HepG2 (cell line): ENCODE measurements around the gene CNTFR. TPM values are rescaled to one million over a fixed set of nuclear protein-coding genes. Genes with fewer than 3 reads are reported as not detected.

Source experiments
- ATAC-seq: fragments of 200-7000 bp; cut with Tn5 transposase; 3 replicates; pipeline ENCODE4 v1.9.1; 2020; ENCODE audit warnings: mild to moderate bottlenecking, moderate library complexity
- BruUV-seq: library from RNA; stranded (reverse); fragments of 400-500 nt; replicated peaks from 2 replicates; lab custom pipeline; 2021; lab: Mats Ljungman, UMichigan
- CTCF ChIA-PET: fragments of 300-600 bp; formaldehyde crosslinking; extraction: SDS; loops from one replicate; lab custom pipeline; 2021; ENCODE audit warnings: low total read pairs, inconsistent platforms, low intra/inter-chr PET ratio; lab: Yijun Ruan, JAX
- POLR2A ChIA-PET: fragments of 350-600 bp; sonication (Branson Sonifier 250); formaldehyde crosslinking; loops from one replicate; lab custom pipeline; 2020; ENCODE audit warnings: antibody characterized with exemption, inconsistent platforms; lab: Yijun Ruan, JAX
- DNase-seq: peaks from one replicate; pipeline ENCODE4 v3.0.0-alpha.2; 2015; ENCODE audit warnings: low spot score
- FAIRE-seq: peaks from 3 replicates; lab custom pipeline; 2011; peaks lifted over from hg19 to GRCh38; lab: Jason Lieb, UNC
- H2AFZ ChIP-seq: one replicate; pipeline ENCODE4 v1.6.1; 2011; ENCODE audit warnings: low read length, inconsistent platforms
- H3K27ac ChIP-seq: fragments of 300-600 bp; 3 replicates; pipeline ENCODE4 v1.8.0; 2011; ENCODE audit warnings: mixed run types, mild to moderate bottlenecking, mixed read lengths, low read length, inconsistent platforms; ENCODE audit not compliant: insufficient read depth; ENCODE audit errors: extremely low read length
- H3K27me3 ChIP-seq, 2 experiments: fragments of 200-600 bp in 1 of 2; 2 replicates in 1 of 2; 3 replicates in 1 of 2; pipeline versions ENCODE4 v1.6.0 to v1.8.0; 2011; ENCODE audit warnings: low read length in 2 of 2, mild to moderate bottlenecking in 2 of 2, moderate library complexity in 2 of 2, inconsistent platforms in 1 of 2; ENCODE audit not compliant: insufficient read depth in 2 of 2, control insufficient read depth in 1 of 2
- H3K36me3 ChIP-seq, 2 experiments: fragments of 200-600 bp in 1 of 2; replicated peaks in 1 of 2; 2 replicates in 1 of 2; 3 replicates in 1 of 2; pipeline versions ENCODE4 v1.5.1 to v1.8.0; 2011; ENCODE audit warnings: low read length in 2 of 2, inconsistent platforms in 1 of 2; ENCODE audit not compliant: insufficient read depth in 2 of 2, control insufficient read depth in 1 of 2
- H3K4me1 ChIP-seq: 2 replicates; pipeline ENCODE4 v1.5.1; 2012; ENCODE audit warnings: low read length, inconsistent platforms; ENCODE audit not compliant: insufficient read depth
- H3K4me2 ChIP-seq: 2 replicates; pipeline ENCODE4 v1.6.0; 2011; ENCODE audit warnings: low read depth, low read length, inconsistent platforms
- H3K4me3 ChIP-seq, 3 experiments: fragments of 200-600 bp in 1 of 3; sonication (generic), shearing (Covaris generic) in 1 of 3; replicated peaks in 1 of 3; 2 replicates each; pipeline ENCODE4 v1.5.1; 2011 to 2016; ENCODE audit warnings: low read length in 3 of 3, inconsistent platforms in 2 of 3, low read depth in 2 of 3, mild to moderate bottlenecking in 2 of 3, control low read depth in 1 of 3, mixed read lengths in 1 of 3; ENCODE audit not compliant: insufficient read depth in 1 of 3
- H3K79me2 ChIP-seq: one replicate; pipeline ENCODE4 v1.6.1; 2011; ENCODE audit warnings: low read length, inconsistent platforms; ENCODE audit not compliant: insufficient read depth
- H3K9ac ChIP-seq: 2 replicates; pipeline ENCODE4 v1.6.0; 2011; ENCODE audit warnings: mild to moderate bottlenecking, low read depth, low read length, inconsistent platforms; ENCODE audit not compliant: insufficient read depth
- H3K9me3 ChIP-seq: 2 replicates; pipeline ENCODE4 v1.5.1; 2012; ENCODE audit warnings: mild to moderate bottlenecking, low read length
- H4K20me1 ChIP-seq: 2 replicates; pipeline ENCODE4 v1.6.0; 2011; ENCODE audit warnings: inconsistent platforms, mild to moderate bottlenecking, low read length, moderate library complexity; ENCODE audit not compliant: insufficient read depth
- AHR ChIP-seq: IDR thresholded peaks from 2 replicates; pipeline ENCODE4 v1.6.1; 2018; ENCODE audit warnings: missing genetic modification reagents, missing compliant biosample characterization
- CAMTA2 ChIP-seq: sonication (generic); formaldehyde crosslinking; IDR thresholded peaks from 2 replicates; pipeline ENCODE4 v1.4.0; 2020; ENCODE audit warnings: mild to moderate bottlenecking, missing genetic modification reagents, borderline replicate concordance
- ETS1 ChIP-seq: sonication (generic); formaldehyde crosslinking; IDR thresholded peaks from 2 replicates; pipeline ENCODE4 v1.4.0; 2020; ENCODE audit warnings: missing genetic modification reagents
- FOXK2 ChIP-seq: fragments of 450-650 bp; IDR thresholded peaks from 2 replicates; pipeline ENCODE4 v1.6.1; 2016
- GABPB1 ChIP-seq: IDR thresholded peaks from 2 replicates; pipeline ENCODE4 v1.6.1; 2016; ENCODE audit warnings: mild to moderate bottlenecking, missing genetic modification reagents, moderate library complexity, missing compliant biosample characterization
- HES4 ChIP-seq: sonication (generic); formaldehyde crosslinking; IDR thresholded peaks from 2 replicates; pipeline ENCODE4 v1.9.0; 2021; ENCODE audit warnings: mild to moderate bottlenecking, missing genetic modification reagents, borderline replicate concordance
- MTERF4 ChIP-seq: sonication (generic); formaldehyde crosslinking; IDR thresholded peaks from 2 replicates; pipeline ENCODE4 v1.8.0; 2023; ENCODE audit warnings: mild to moderate bottlenecking, missing genetic modification reagents
- SPEN ChIP-seq: sonication (generic); formaldehyde crosslinking; IDR thresholded peaks from 2 replicates; pipeline ENCODE4 v1.5.1; 2020; ENCODE audit warnings: low read depth, mild to moderate bottlenecking, missing genetic modification reagents
- ZNF281 ChIP-seq: sonication (generic); formaldehyde crosslinking; IDR thresholded peaks from 2 replicates; pipeline ENCODE4 v1.4.0; 2020; ENCODE audit warnings: missing genetic modification reagents, borderline replicate concordance
- ZNF331 ChIP-seq: sonication (generic); formaldehyde crosslinking; IDR thresholded peaks from 2 replicates; pipeline ENCODE4 v1.4.0; 2020; ENCODE audit warnings: missing genetic modification reagents
- ZNF513 ChIP-seq: sonication (generic); formaldehyde crosslinking; conservative IDR thresholded peaks from 2 replicates; pipeline ENCODE4 v1.5.0; 2020; ENCODE audit warnings: missing genetic modification reagents
- ZNF704 ChIP-seq: sonication (generic); formaldehyde crosslinking; IDR thresholded peaks from 2 replicates; pipeline ENCODE4 v1.8.1; 2023; ENCODE audit warnings: mild to moderate bottlenecking, inconsistent platforms, moderate library complexity, missing genetic modification reagents, borderline replicate concordance
- ZNF883 ChIP-seq: sonication (generic); formaldehyde crosslinking; IDR thresholded peaks from 2 replicates; pipeline ENCODE4 v1.5.1; 2020; ENCODE audit warnings: mild to moderate bottlenecking, missing genetic modification reagents; ENCODE audit errors: not compliant biosample characterization
- ZSCAN21 ChIP-seq: sonication (generic); formaldehyde crosslinking; IDR thresholded peaks from 2 replicates; pipeline ENCODE4 v1.8.0; 2022; ENCODE audit warnings: mild to moderate bottlenecking, missing genetic modification reagents, moderate library complexity, borderline replicate concordance
- ZSCAN29 ChIP-seq: sonication (generic); formaldehyde crosslinking; conservative IDR thresholded peaks from 2 replicates; pipeline ENCODE4 v1.4.0; 2020; ENCODE audit warnings: mild to moderate bottlenecking, missing genetic modification reagents
- ZSCAN30 ChIP-seq: sonication (generic); formaldehyde crosslinking; IDR thresholded peaks from 2 replicates; pipeline ENCODE4 v1.5.0; 2020; ENCODE audit warnings: mild to moderate bottlenecking, missing genetic modification reagents
- WGBS: methylation state at CpG from one replicate; pipeline ENCODE4 v1.1.6; 2017; ENCODE audit warnings: low lambda C conversion rate; 5-methylcytosine and 5-hydroxymethylcytosine counted together
- in situ Hi-C: cut with HindIII; loops from 2 replicates; pipeline ENCODE4 v1.10.0; 2017; ENCODE audit warnings: low pct_unique_long_range_greater_than_20kb; ENCODE audit not compliant: extremely low pct_ligation_motif_present
- intact Hi-C: fragments of 100-400 bp; cut with micrococcal nuclease; formaldehyde crosslinking; loops from one replicate; pipeline ENCODE4 v1.10.0; 2022; ENCODE audit not compliant: unreplicated experiment
- polyA plus RNA-seq, 8 experiments: library from polyadenylated mRNA; depleted of rRNA in 3 of 8; stranded (reverse) in 7 of 8; unstranded in 1 of 8; fragments of >200 nt; fragmentation: Illumina TruSeq in 4 of 8; extraction: Trizol in 4 of 8; gene quantifications; 2 replicates each; pipeline versions ENCODE4 v1.2.1 to v1.2.3, GENCODE V29; 2011 to 2016; ENCODE audit warnings: low read depth in 4 of 8, missing spikeins in 1 of 8, mixed read lengths in 1 of 8; ENCODE audit not compliant: insufficient read depth in 1 of 8
- total RNA-seq, 5 experiments: library from RNA; depleted of rRNA; stranded (reverse); fragments of >200 nt; fragmentation: Illumina TruSeq; extraction: Trizol; gene quantifications; 2 replicates each; pipeline ENCODE4 v1.2.3, GENCODE V29; 2016; ENCODE audit warnings: low read depth in 1 of 5

CNTFR gene
- total and polyA plus RNA-seq, 2 of the 13 experiments (the other 11 are each of a cell fraction or from before 2014, with no cell fraction given): not detected

- H3K4me2 ChIP-seq: peak overlapping the region; percentile 99
- in situ Hi-C loops: no loop called here
- WGBS: 10% methylated on average over 3 of the region's 23 CpGs
- peak overlapping the region; percentile 77 for H3K9ac ChIP-seq
- FAIRE-seq (no peak), DNase-seq (no peak), ATAC-seq (peak; percentile 21)
- peaks cover 54% of the 10 kb centered on the region for H3K4me1 ChIP-seq
- no TSS peak for BruUV-seq
- H3K27me3 ChIP-seq: no peaks in the 10 kb centered on the region; a peak in 1 of 5 replicates
- no peaks in the 10 kb centered on the region for H4K20me1 ChIP-seq
- H3K4me3 ChIP-seq: peak overlapping the region; percentile 66 to 91 (median 86)
- POLR2A ChIA-PET: interaction anchor here (0.8 to 6.9 kb wide), 11 partner anchors 9 to 435 kb away, joined by 3 to 100 read pairs (median 10); partner anchors contain the start of genes DCTN3, GALT, IL11RA and MYORG
- H3K9me3 ChIP-seq: no peaks in the 10 kb centered on the region
- CTCF ChIA-PET: interaction anchor here (1.3 kb wide), 1 partner anchor 10 kb away, joined by 5 read pairs; the partner anchor contains the start of gene GALT
- peaks cover 14% of the 10 kb centered on the region for H3K79me2 ChIP-seq
- intact Hi-C loops: no loop called here
- H2AFZ ChIP-seq: no peak overlapping the region
- peaks cover 3 to 4% of the 10 kb centered on the region in 2 experiments; a peak in 3 of 5 replicates for H3K36me3 ChIP-seq
- H3K27ac ChIP-seq: peak overlapping the region; percentile 70
- TF ChIP-seq SPEN (CRISPR knock-in tag) (no peak), ZSCAN29 (CRISPR knock-in tag) (no peak), ZNF883 (CRISPR knock-in tag) (peak; percentile 79), GABPB1 (CRISPR knock-in tag) (no peak), AHR (no peak), ZNF281 (CRISPR knock-in tag) (0 out of 2 replicates have a peak, but pooled peaks have one; percentile 6), HES4 (CRISPR knock-in tag) (peak; percentile 94; the same call in 1 of the 2 replicates), ZNF704 (CRISPR knock-in tag) (no peak), ZNF331 (CRISPR knock-in tag) (no peak), ETS1 (CRISPR knock-in tag) (0 out of 2 replicates have a peak, but pooled peaks have one; percentile 22), CAMTA2 (CRISPR knock-in tag) (no peak), ZNF513 (CRISPR knock-in tag) (no peak), ZSCAN30 (CRISPR knock-in tag) (no peak), FOXK2 (no peak), MTERF4 (peak; percentile 93; the same call in 1 of the 2 replicates), ZSCAN21 (CRISPR knock-in tag) (no peak)
Observed at GRCh38 chr9:34636791-34637355, 47.3 kb upstream of the CNTFR start.
